H1 (cell line): ENCODE results near the gene CD58. TPM values are rescaled to one million over a fixed set of nuclear protein-coding genes. Genes with fewer than 3 reads are reported as not detected.

ENCODE experiments used
- ATF3 ChIP-seq: IDR thresholded peaks from 2 replicates; pipeline ENCODE4 v1.6.1; 2011; ENCODE audit warnings: low read depth, mild to moderate bottlenecking, low read length; ENCODE audit not compliant: insufficient read depth
- CHD1 ChIP-seq: IDR thresholded peaks from 2 replicates; pipeline ENCODE4 v1.6.1; 2012; ENCODE audit warnings: low read depth, low read length, improper control_type of control experiment
- JUND ChIP-seq: IDR thresholded peaks from 2 replicates; pipeline ENCODE4 v1.6.1; 2011; ENCODE audit warnings: mild to moderate bottlenecking, improper control_type of control experiment, low read length
- POLR2A ChIP-seq, 2 experiments: IDR thresholded peaks; 1 replicate in 1 of 2; 2 replicates in 1 of 2; pipeline ENCODE4 v1.6.1; 2011; ENCODE audit warnings: low read depth in 2 of 2, low read length in 2 of 2, mild to moderate bottlenecking in 2 of 2; ENCODE audit errors: control extremely low read depth in 1 of 2
- TAF1 ChIP-seq: IDR thresholded peaks from 2 replicates; pipeline ENCODE4 v1.6.1; 2011; ENCODE audit warnings: mild to moderate bottlenecking, low read depth, low read length
- polyA plus RNA-seq, 7 experiments: library from polyadenylated mRNA; depleted of rRNA in 3 of 7; stranded (reverse) in 5 of 7; unstranded in 2 of 7; fragments of >200 nt in 5 of 7; fragments of 200-250 nt in 2 of 7; gene quantifications; 1 replicate in 5 of 7; 2 replicates in 1 of 7; 4 replicates in 1 of 7; pipeline versions ENCODE4 v1.2.1 to v1.2.3, GENCODE V29; 2011 to 2013; ENCODE audit warnings: missing spikeins in 2 of 7, mixed read lengths in 2 of 7
- total RNA-seq: library from RNA; stranded (reverse); fragmentation: NEBNext Ultra II Directional; extraction: Animal tissue kit (Norgen Biotek cat#: 25700); gene quantifications from 2 replicates; pipeline ENCODE4 v1.2.1, GENCODE V29; 2021

The CD58 gene
- total and polyA plus RNA-seq, 2 of the 8 experiments (the other 6 are each of a cell fraction or from before 2014, with no cell fraction given): 5.3 to 5.5 TPM

GRCh38 chr1:116496380-116496779, 74.4 kb downstream of the CD58 start (continued):
- TF ChIP-seq CHD1: no peak
- TF ChIP-seq TAF1: no peak
- no peak for TF ChIP-seq JUND
- no peak for TF ChIP-seq ATF3
- no peak for TF ChIP-seq POLR2A (IDR thresholded peaks at IDR 0.05; ENCODE audit: control extremely low read depth in 1 of 2, low read depth in 2 of 2, low read length in 2 of 2)
